CD14-positive monocyte (primary cell): ENCODE data around the gene UFL1. TPM values are rescaled to one million over a fixed set of nuclear protein-coding genes. Genes with fewer than 3 reads are reported as not detected.

Experiments
- DNase-seq, 3 donors: peaks; one replicate each; pipeline ENCODE4 v3.0.0-alpha.2; 2011 to 2022
- H2AFZ ChIP-seq: 2 replicates; pipeline ENCODE4 v1.6.0; 2012; ENCODE audit warnings: mild to moderate bottlenecking, low read depth, low read length, inconsistent platforms; ENCODE audit not compliant: insufficient read depth, poor library complexity, severe bottlenecking
- H3K27ac ChIP-seq, 2 donors: 1 replicate in 1 of 2; 2 replicates in 1 of 2; pipeline ENCODE4 v1.5.1; 2012 to 2013; ENCODE audit warnings: low read length in 2 of 2, control low read depth in 1 of 2, inconsistent platforms in 1 of 2, low read depth in 1 of 2, mild to moderate bottlenecking in 1 of 2
- H3K27me3 ChIP-seq, 2 donors: one replicate each; pipeline versions ENCODE4 v1.6.0 to v1.6.1; 2011 to 2013; ENCODE audit warnings: low read length in 2 of 2; ENCODE audit not compliant: control insufficient read depth in 2 of 2, insufficient read depth in 2 of 2
- H3K36me3 ChIP-seq, 2 donors: replicated peaks in 1 of 2; 1 replicate in 1 of 2; 2 replicates in 1 of 2; pipeline versions ENCODE4 v1.5.1 to v1.6.1; 2012 to 2013; ENCODE audit warnings: low read length in 2 of 2, control low read depth in 1 of 2, inconsistent platforms in 1 of 2, mild to moderate bottlenecking in 1 of 2; ENCODE audit not compliant: insufficient read depth in 2 of 2, control insufficient read depth in 1 of 2
- H3K4me1 ChIP-seq, 2 donors: 1 replicate in 1 of 2; 2 replicates in 1 of 2; pipeline versions ENCODE4 v1.5.1 to v1.6.1; 2012 to 2013; ENCODE audit warnings: low read length in 2 of 2, control low read depth in 1 of 2, inconsistent platforms in 1 of 2, mild to moderate bottlenecking in 1 of 2, moderate library complexity in 1 of 2; ENCODE audit not compliant: insufficient read depth in 2 of 2, control insufficient read depth in 1 of 2
- H3K4me2 ChIP-seq: replicated peaks from 2 replicates; pipeline ENCODE3; 2012; ENCODE audit warnings: low read length, moderate library complexity, mild to moderate bottlenecking; ENCODE audit not compliant: poor library complexity, severe bottlenecking; ENCODE audit errors: extremely low read depth
- H3K4me3 ChIP-seq, 3 experiments: fragments of 200-600 bp in 1 of 3; sonication (generic) in 1 of 3; replicated peaks in 1 of 3; 1 replicate in 2 of 3; 2 replicates in 1 of 3; pipeline ENCODE4 v1.5.1; 2011 to 2013; ENCODE audit warnings: low read length in 3 of 3, mild to moderate bottlenecking in 3 of 3, control low read depth in 2 of 3, low read depth in 2 of 3, inconsistent platforms in 1 of 3, moderate library complexity in 1 of 3
- H3K79me2 ChIP-seq: 2 replicates; pipeline ENCODE4 v1.6.0; 2012; ENCODE audit warnings: mild to moderate bottlenecking, control low read depth, inconsistent platforms, low read length, moderate library complexity; ENCODE audit not compliant: insufficient read depth
- H3K9ac ChIP-seq: 2 replicates; pipeline ENCODE4 v1.6.0; 2017; ENCODE audit warnings: low read length, mild to moderate bottlenecking; ENCODE audit not compliant: insufficient read depth, poor library complexity, severe bottlenecking
- H3K9me3 ChIP-seq, 2 donors: replicated peaks in 1 of 2; 1 replicate in 1 of 2; 2 replicates in 1 of 2; pipeline versions ENCODE4 v1.5.1 to v1.6.1; 2012 to 2013; ENCODE audit warnings: low read length in 2 of 2, control low read depth in 1 of 2; ENCODE audit not compliant: control insufficient read depth in 1 of 2, insufficient read depth in 1 of 2
- H4K20me1 ChIP-seq: 2 replicates; pipeline ENCODE4 v1.6.0; 2012; ENCODE audit warnings: mild to moderate bottlenecking, low read length, control low read depth, moderate library complexity; ENCODE audit not compliant: insufficient read depth
- H3K27ac Mint-ChIP-seq, 7 donors: one replicate each; pipeline ENCODE4 v1.8.0; 2020; ENCODE audit warnings: mild to moderate bottlenecking in 7 of 7, mixed read lengths in 7 of 7, moderate library complexity in 6 of 7, inconsistent platforms in 2 of 7
- H3K27me3 Mint-ChIP-seq, 3 donors: one replicate each; pipeline ENCODE4 v1.8.0; 2021 to 2022; ENCODE audit warnings: low read depth in 3 of 3, mild to moderate bottlenecking in 3 of 3, mixed read lengths in 3 of 3, moderate library complexity in 3 of 3, inconsistent platforms in 1 of 3
- H3K36me3 Mint-ChIP-seq, 2 donors: one replicate each; pipeline ENCODE4 v1.8.0; 2020; ENCODE audit warnings: mixed read lengths in 2 of 2, inconsistent platforms in 1 of 2, mild to moderate bottlenecking in 1 of 2
- H3K4me1 Mint-ChIP-seq: one replicate; pipeline ENCODE4 v1.8.0; 2020; ENCODE audit warnings: mild to moderate bottlenecking, mixed read lengths
- H3K4me3 Mint-ChIP-seq, 2 donors: one replicate each; pipeline ENCODE4 v1.8.0; 2020; ENCODE audit warnings: mild to moderate bottlenecking in 2 of 2, mixed read lengths in 2 of 2, moderate library complexity in 1 of 2
- H3K9me3 Mint-ChIP-seq, 7 donors: one replicate each; pipeline ENCODE4 v1.8.0; 2020 to 2022; ENCODE audit warnings: mixed read lengths in 7 of 7, mild to moderate bottlenecking in 6 of 7, moderate library complexity in 6 of 7, inconsistent platforms in 2 of 7
- CTCF ChIP-seq: fragments of 200-600 bp; IDR thresholded peaks from one replicate; pipeline ENCODE4 v1.8.0; 2022; ENCODE audit warnings: antibody characterized with exemption, mild to moderate bottlenecking
- WGBS: methylation state at CpG from one replicate; pipeline ENCODE4 v1.1.5; 2013; ENCODE audit warnings: missing lambda C conversion rate; ENCODE audit not compliant: insufficient coverage; 5-methylcytosine and 5-hydroxymethylcytosine counted together
- intact Hi-C, 2 donors: fragments of 100-400 bp; cut with micrococcal nuclease; formaldehyde crosslinking; loops; one replicate each; pipeline versions ENCODE4 v1.15.0 to v1.15.1; 2023
- polyA plus RNA-seq, 3 donors: library from polyadenylated mRNA; depleted of rRNA in 1 of 3; unstranded in 2 of 3; stranded (reverse) in 1 of 3; fragments of 300-500 nt in 2 of 3; fragments of >200 nt in 1 of 3; fragmentation: Illumina TruSeq in 2 of 3; gene quantifications; 1 replicate in 2 of 3; 2 replicates in 1 of 3; pipeline ENCODE4 v1.2.3, GENCODE V29; 2012 to 2021

Gene UFL1
- polyA plus RNA-seq, 3 donors = 5.4 to 16.3 (median 12.6) TPM

GRCh38 chr6:96520171-96521115 is 1.2 kb upstream of the UFL1 start:
- Histone ChIP-seq H3K4me2 (peak overlapping the region; percentile 88), H3K4me3 (peak overlapping the region; percentile 51 to 92 (median 82)), H3K9ac (no peak overlapping the region), H3K79me2 (peaks cover 31% of the 10 kb centered on the region), H3K27me3 (no peaks in the 10 kb centered on the region), H3K36me3 (peaks cover 5 to 7% of the 10 kb centered on the region in 2 donors), H3K9me3 (no peaks in the 10 kb centered on the region), H3K4me1 (peaks cover 15 to 16% of the 10 kb centered on the region in 2 donors), H2AFZ (peak overlapping the region; percentile 84), H3K27ac (peak overlapping the region in 1 of 2 donors; percentile 98), H4K20me1 (no peaks in the 10 kb centered on the region)
- TF ChIP-seq CTCF = no peak
- intact Hi-C loops = loop anchor here in 1 of 2 donors (5.0 kb wide), 1 partner anchor 377 kb away; the partner anchor contains the start of gene NDUFAF4
- Mint-ChIP-seq H3K27me3 (no peaks in the 10 kb centered on the region), H3K27ac (peak overlapping the region in 3 of 7 donors; percentile 5 to 34 (median 21)), H3K36me3 (peaks cover 3 to 5% of the 10 kb centered on the region in 2 donors), H3K9me3 (no peaks in the 10 kb centered on the region), H3K4me3 (peak overlapping the region in 1 of 2 donors; percentile 66), H3K4me1 (peaks cover 17% of the 10 kb centered on the region)
- WGBS = no CpG with 5 or more reads among the region's 6 CpGs
- no peak for DNase-seq

GRCh38 chr6:96521306-96521643 is 331 bp upstream of the UFL1 start:
- peak overlapping the region; percentile 97 to 98 for H3K4me3 Mint-ChIP-seq
- Histone ChIP-seq H3K4me2 (peak overlapping the region; percentile 88), H3K36me3 (peaks cover 14 to 15% of the 10 kb centered on the region in 2 donors), H3K27me3 (no peaks in the 10 kb centered on the region), H3K27ac (peak overlapping the region; percentile 97 to 98), H3K4me3 (peak overlapping the region; percentile 51 to 92 (median 82)), H3K9ac (peak overlapping the region; percentile 95), H4K20me1 (no peaks in the 10 kb centered on the region), H3K9me3 (no peaks in the 10 kb centered on the region), H2AFZ (peak overlapping the region; percentile 84), H3K4me1 (peaks cover 15 to 16% of the 10 kb centered on the region in 2 donors), H3K79me2 (peaks cover 31% of the 10 kb centered on the region)
- WGBS = 0% methylated on average over 3 of the region's 8 CpGs
- TF ChIP-seq CTCF = no peak
- DNase-seq = no peak
- H3K27ac Mint-ChIP-seq = peak overlapping the region; percentile 99 to 100 (median 100)
- peaks cover 10 to 12% of the 10 kb centered on the region in 2 donors for H3K36me3 Mint-ChIP-seq
- peaks cover 17% of the 10 kb centered on the region for H3K4me1 Mint-ChIP-seq
- no peaks in the 10 kb centered on the region for H3K9me3 Mint-ChIP-seq
- no peaks in the 10 kb centered on the region for H3K27me3 Mint-ChIP-seq
- intact Hi-C loops = loop anchor here in 1 of 2 donors (5.0 kb wide), 1 partner anchor 376 kb away; the partner anchor contains the start of gene NDUFAF4
